Measurements from ENCODE around the gene MYBBP1A. TPM values are rescaled to one million over a fixed set of nuclear protein-coding genes. Genes with fewer than 3 reads are reported as not detected.
"Not testable (repeated sequence)": the region's sequence is repeated elsewhere in the genome, so short reads cannot be mapped to it uniquely, and the experiment has no call there.

MYBBP1A gene, protein sequence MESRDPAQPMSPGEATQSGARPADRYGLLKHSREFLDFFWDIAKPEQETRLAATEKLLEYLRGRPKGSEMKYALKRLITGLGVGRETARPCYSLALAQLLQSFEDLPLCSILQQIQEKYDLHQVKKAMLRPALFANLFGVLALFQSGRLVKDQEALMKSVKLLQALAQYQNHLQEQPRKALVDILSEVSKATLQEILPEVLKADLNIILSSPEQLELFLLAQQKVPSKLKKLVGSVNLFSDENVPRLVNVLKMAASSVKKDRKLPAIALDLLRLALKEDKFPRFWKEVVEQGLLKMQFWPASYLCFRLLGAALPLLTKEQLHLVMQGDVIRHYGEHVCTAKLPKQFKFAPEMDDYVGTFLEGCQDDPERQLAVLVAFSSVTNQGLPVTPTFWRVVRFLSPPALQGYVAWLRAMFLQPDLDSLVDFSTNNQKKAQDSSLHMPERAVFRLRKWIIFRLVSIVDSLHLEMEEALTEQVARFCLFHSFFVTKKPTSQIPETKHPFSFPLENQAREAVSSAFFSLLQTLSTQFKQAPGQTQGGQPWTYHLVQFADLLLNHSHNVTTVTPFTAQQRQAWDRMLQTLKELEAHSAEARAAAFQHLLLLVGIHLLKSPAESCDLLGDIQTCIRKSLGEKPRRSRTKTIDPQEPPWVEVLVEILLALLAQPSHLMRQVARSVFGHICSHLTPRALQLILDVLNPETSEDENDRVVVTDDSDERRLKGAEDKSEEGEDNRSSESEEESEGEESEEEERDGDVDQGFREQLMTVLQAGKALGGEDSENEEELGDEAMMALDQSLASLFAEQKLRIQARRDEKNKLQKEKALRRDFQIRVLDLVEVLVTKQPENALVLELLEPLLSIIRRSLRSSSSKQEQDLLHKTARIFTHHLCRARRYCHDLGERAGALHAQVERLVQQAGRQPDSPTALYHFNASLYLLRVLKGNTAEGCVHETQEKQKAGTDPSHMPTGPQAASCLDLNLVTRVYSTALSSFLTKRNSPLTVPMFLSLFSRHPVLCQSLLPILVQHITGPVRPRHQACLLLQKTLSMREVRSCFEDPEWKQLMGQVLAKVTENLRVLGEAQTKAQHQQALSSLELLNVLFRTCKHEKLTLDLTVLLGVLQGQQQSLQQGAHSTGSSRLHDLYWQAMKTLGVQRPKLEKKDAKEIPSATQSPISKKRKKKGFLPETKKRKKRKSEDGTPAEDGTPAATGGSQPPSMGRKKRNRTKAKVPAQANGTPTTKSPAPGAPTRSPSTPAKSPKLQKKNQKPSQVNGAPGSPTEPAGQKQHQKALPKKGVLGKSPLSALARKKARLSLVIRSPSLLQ (N-terminal part only)
- total RNA-seq (100 to 1,000 TPM; 148 to 157 TPM), polyA plus RNA-seq (34.1 TPM)

DNA sequence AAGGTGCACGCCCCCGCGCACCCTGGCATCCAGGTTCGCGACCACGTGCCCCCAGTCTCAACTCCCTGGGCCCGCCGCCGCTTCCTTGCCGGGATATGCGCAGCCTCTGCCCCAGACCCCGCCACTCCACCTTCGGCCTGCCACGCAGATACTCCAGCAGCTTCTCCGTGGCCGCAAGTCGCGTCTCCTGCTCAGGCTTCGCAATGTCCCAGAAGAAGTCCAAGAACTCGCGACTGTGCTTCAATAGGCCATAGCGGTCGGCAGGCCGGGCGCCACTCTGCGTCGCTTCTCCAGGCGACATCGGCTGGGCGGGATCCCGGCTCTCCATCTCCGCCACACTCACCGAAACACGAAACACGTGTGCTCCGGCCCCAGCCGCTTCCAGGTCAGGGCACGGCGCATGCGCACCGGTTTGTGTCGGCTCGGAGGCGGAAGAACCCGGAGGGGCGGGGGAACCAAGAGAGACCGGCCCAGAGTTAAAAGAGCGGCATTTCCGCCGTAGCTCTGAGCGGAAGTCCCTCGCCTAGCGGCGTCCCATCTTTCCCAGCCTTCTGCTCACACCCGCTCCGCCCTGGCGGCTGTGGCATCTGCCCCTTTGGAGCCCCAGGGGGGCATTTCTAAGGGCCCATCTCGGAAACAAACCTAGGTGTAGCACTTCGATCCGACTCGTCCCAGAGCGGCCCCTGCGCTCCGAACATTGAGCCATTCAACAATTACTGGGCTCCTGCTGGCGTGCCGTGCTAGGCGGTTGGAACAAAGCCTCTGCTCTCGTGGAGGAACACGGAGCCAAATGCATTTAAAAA, at the start of gene MYBBP1A:
MYBBP1A (minus strand) TSS at position 388 of the 803 bp plus-strand sequence; CDS start at position 328, 60 bp downstream.
- H3K27ac Mint-ChIP-seq, result peak within 1 kb of the TSS; percentile 65 to 99 (median 97)

DNA sequence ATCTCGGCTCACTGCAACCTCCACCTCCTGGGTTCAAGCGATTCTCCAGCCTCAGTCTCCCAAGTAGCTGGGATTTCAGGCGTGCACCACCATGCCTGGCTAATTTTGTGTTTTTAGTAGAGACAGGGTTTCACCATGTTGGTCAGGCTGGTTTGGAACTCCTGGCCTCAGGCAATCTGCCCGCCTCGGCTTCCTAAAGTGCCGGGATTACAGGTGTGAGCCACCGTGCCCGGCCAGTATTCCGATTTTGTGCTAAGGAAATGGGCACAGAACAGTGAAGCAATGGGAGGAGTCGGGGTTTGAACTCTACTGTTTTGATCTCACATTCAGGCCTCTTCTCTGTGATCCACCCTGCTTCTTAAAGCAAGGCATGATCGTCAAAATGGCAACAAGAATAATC, 49.6 kb upstream of the MYBBP1A start:
- H3K27ac Mint-ChIP-seq; H3K4me3 Mint-ChIP-seq; H3K27ac ChIP-seq (ENCODE audit: low read depth, low read length); DNase-seq; H3K36me3 Mint-ChIP-seq; H3K9me3 ChIP-seq (ENCODE audit: low read length); H3K9me3 Mint-ChIP-seq; H3K27me3 ChIP-seq (ENCODE audit: insufficient read depth, low read length, poor library complexity, severe bottlenecking); H3K36me3 ChIP-seq (ENCODE audit: insufficient read depth, low read length); H3K4me1 Mint-ChIP-seq; H3K4me1 ChIP-seq (ENCODE audit: insufficient read depth, low read length); POLR2A ChIA-PET; H3K4me3 ChIP-seq (ENCODE audit: low read length); CTCF ChIA-PET: not testable (repeated sequence)
- peaks cover 6 to 22% of the 10 kb centered on the region in 2 donors for H3K27me3 Mint-ChIP-seq

More for the DNA sequence above, at the start of gene MYBBP1A:
- H3K27me3 ChIP-seq (ENCODE audit: insufficient read depth, low read length, poor library complexity, severe bottlenecking), result no peaks in the 10 kb centered on the region
- no peaks in the 10 kb centered on the region for H3K27me3 Mint-ChIP-seq
- H3K4me1 Mint-ChIP-seq, result peaks cover 27 to 32% (median 30%) of the 10 kb centered on the region in 3 donors
- H3K4me1 ChIP-seq (ENCODE audit: insufficient read depth, low read length), result peaks cover 21% of the 10 kb centered on the region
- peak within 1 kb of the TSS; percentile 83 to 97 (median 96) for H3K4me3 Mint-ChIP-seq
- no peaks in the 10 kb centered on the region for H3K9me3 ChIP-seq (ENCODE audit: low read length)
- ChIA-PET CTCF (interaction anchor here (0.6 to 2.5 kb wide), 2 partner anchors 12 to 14 kb away, joined by 3 to 14 read pairs; no protein-coding TSS in a partner anchor), POLR2A (interaction anchor here (0.8 to 1.0 kb wide), 3 partner anchors 12 to 121 kb away, joined by 3 to 4 read pairs (median 4); partner anchors contain the start of gene SPNS3)
- peak within 1 kb of the TSS; percentile 75 for H3K4me3 ChIP-seq (ENCODE audit: low read length)
- peak; percentile 94 to 98 (median 97) for DNase-seq
- no peaks in the 10 kb centered on the region for H3K9me3 Mint-ChIP-seq
- H3K36me3 Mint-ChIP-seq, result peaks cover 0 to 45% (median 3%) of the 10 kb centered on the region in 3 donors
- H3K27ac ChIP-seq (ENCODE audit: low read depth, low read length), result peak within 1 kb of the TSS; percentile 59
- H3K36me3 ChIP-seq (ENCODE audit: insufficient read depth, low read length), result peaks cover 17% of the 10 kb centered on the region

DNA sequence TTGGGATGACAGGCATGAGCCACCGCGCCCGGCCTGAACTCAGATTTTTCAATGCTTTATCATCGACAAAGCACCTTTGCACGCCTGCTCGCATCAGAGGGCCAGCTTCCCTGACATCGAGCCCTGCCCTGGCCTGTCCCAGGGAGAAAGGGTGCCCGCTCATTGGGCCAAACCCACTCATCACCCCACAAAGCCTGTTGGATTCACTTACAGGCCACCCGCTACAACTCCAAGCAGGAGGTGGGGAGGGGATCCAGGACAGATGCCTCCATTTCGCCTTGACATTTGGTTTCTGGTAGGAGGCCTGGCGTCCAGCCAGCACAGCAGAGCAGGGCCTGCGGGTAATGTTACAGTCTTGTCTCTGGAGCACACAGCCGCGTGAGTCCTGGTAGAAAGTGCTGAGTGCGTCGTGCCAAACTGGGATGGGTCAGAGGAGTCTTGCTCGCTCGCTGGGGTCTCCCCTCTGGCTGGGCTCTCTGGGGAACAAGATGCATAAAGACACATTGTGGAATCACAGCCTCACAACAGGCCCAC, 49.0 kb upstream of the MYBBP1A start:
- no peaks in the 10 kb centered on the region for H3K4me1 Mint-ChIP-seq
- H3K36me3 Mint-ChIP-seq, result no peaks in the 10 kb centered on the region
- H3K4me1 ChIP-seq (ENCODE audit: insufficient read depth, low read length), result no peaks in the 10 kb centered on the region
- H3K27me3 Mint-ChIP-seq, result peaks cover 6 to 18% of the 10 kb centered on the region in 2 donors
- H3K9me3 ChIP-seq (ENCODE audit: low read length), result no peaks in the 10 kb centered on the region
- H3K27me3 ChIP-seq (ENCODE audit: insufficient read depth, low read length, poor library complexity, severe bottlenecking), result no peaks in the 10 kb centered on the region
- ChIA-PET POLR2A (no interaction called here), CTCF (no interaction called here)
- H3K4me3 Mint-ChIP-seq, result no peak overlapping the region
- no peaks in the 10 kb centered on the region for H3K36me3 ChIP-seq (ENCODE audit: insufficient read depth, low read length)
- H3K9me3 Mint-ChIP-seq, result peaks cover 0 to 2% (median 0%) of the 10 kb centered on the region in 5 donors
- no peak overlapping the region for H3K27ac ChIP-seq (ENCODE audit: low read depth, low read length)
- DNase-seq, result no peak
- no peak overlapping the region for H3K27ac Mint-ChIP-seq
- no peak overlapping the region for H3K4me3 ChIP-seq (ENCODE audit: low read length)

DNA sequence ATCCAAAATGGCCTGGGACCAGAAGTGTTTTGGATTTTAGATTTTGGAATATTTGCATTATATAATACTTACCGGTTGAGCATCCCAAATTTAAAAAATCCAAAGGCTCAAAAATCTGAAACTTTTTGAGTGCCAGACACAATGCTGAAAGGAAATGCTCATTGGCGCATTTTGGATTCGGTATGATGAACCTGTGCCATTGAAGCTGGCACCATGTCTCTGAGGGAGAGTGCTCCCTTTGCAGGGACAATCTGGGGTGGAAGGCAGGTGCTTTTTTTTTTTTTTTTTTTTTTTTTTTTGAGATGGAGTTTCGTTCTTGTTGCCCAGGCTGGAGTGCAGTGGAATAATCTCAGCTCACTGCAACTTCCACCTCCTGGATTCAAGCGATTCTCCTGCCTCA, 46.9 kb upstream of the MYBBP1A start:
- no peaks in the 10 kb centered on the region for H3K9me3 ChIP-seq (ENCODE audit: low read length)
- no peaks in the 10 kb centered on the region for H3K36me3 ChIP-seq (ENCODE audit: insufficient read depth, low read length)
- peaks cover 0 to 2% (median 0%) of the 10 kb centered on the region in 5 donors for H3K9me3 Mint-ChIP-seq
- H3K4me1 ChIP-seq (ENCODE audit: insufficient read depth, low read length), result no peaks in the 10 kb centered on the region
- no peak overlapping the region for H3K27ac ChIP-seq (ENCODE audit: low read depth, low read length)
- CTCF ChIA-PET, result no interaction called here
- no peaks in the 10 kb centered on the region for H3K27me3 ChIP-seq (ENCODE audit: insufficient read depth, low read length, poor library complexity, severe bottlenecking)
- no peak for DNase-seq
- H3K4me3 Mint-ChIP-seq, result no peak overlapping the region
- peak overlapping the region in 1 of 8 donors; percentile 57 for H3K27ac Mint-ChIP-seq
- no peaks in the 10 kb centered on the region for H3K4me1 Mint-ChIP-seq
- peaks cover 4 to 8% of the 10 kb centered on the region in 2 donors for H3K27me3 Mint-ChIP-seq
- H3K4me3 ChIP-seq (ENCODE audit: low read length), result no peak overlapping the region
- POLR2A ChIA-PET, result no interaction called here
- H3K36me3 Mint-ChIP-seq, result no peaks in the 10 kb centered on the region

DNA sequence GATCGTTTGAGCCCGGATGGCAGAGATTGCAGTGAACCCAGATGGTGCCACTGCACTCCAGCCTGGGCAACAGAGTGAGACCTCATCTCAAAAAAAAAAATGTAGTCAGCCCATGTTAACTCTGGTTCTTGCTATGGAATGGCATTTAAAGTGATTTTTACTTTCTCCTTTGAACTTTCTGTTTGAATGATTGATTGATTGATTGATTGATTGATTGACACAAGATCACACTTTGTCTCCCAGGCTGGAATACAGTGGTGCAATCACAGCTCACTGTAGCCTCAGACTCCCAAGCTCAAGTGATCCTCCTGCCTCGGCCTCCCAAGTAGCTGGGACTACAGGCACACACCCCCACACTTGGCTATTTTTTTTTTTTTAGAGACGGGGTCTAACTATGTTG, 46.1 kb upstream of the MYBBP1A start:
- no peak for DNase-seq
- H3K4me3 ChIP-seq (ENCODE audit: low read length), result no peak overlapping the region
- Mint-ChIP-seq H3K36me3 (no peaks in the 10 kb centered on the region), H3K4me3 (no peak overlapping the region), H3K27me3 (peaks cover 5 to 8% of the 10 kb centered on the region in 2 donors), H3K4me1 (no peaks in the 10 kb centered on the region), H3K27ac (no peak overlapping the region), H3K9me3 (peaks cover 0 to 2% (median 0%) of the 10 kb centered on the region in 5 donors)
- POLR2A ChIA-PET, result no interaction called here
- no peaks in the 10 kb centered on the region for H3K9me3 ChIP-seq (ENCODE audit: low read length)
- H3K4me1 ChIP-seq (ENCODE audit: insufficient read depth, low read length), result no peaks in the 10 kb centered on the region
- H3K27ac ChIP-seq (ENCODE audit: low read depth, low read length), result no peak overlapping the region
- H3K27me3 ChIP-seq (ENCODE audit: insufficient read depth, low read length, poor library complexity, severe bottlenecking), result no peaks in the 10 kb centered on the region
- CTCF ChIA-PET, result no interaction called here
- no peaks in the 10 kb centered on the region for H3K36me3 ChIP-seq (ENCODE audit: insufficient read depth, low read length)

DNA sequence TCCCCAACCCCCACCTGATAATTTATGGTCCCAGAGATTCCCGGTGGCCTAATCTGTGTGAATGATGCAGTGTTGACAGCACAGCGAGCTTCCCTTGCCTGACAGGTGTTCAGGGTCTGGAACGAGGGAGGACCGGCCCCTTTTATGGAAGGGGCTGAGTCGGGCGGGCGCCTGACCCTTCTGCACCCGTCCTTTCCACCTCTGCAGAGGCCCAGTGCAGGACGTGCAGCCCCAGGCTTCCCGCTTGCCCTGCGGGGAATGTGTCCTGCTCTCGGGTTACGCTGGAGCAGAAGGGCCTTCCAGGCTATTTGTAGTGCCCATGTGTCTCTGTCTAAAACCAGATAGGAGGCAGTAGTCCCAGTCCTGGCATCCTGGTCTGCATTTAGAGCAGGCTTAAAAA, 45.4 kb upstream of the MYBBP1A start:
- Mint-ChIP-seq H3K27me3 (peaks cover 5 to 8% of the 10 kb centered on the region in 2 donors), H3K27ac (no peak overlapping the region), H3K36me3 (no peaks in the 10 kb centered on the region), H3K4me3 (no peak overlapping the region), H3K9me3 (peaks cover 0 to 2% (median 0%) of the 10 kb centered on the region in 5 donors), H3K4me1 (no peaks in the 10 kb centered on the region)
- Histone ChIP-seq H3K27ac (ENCODE audit: low read depth, low read length) (no peak overlapping the region), H3K4me1 (ENCODE audit: insufficient read depth, low read length) (no peaks in the 10 kb centered on the region), H3K36me3 (ENCODE audit: insufficient read depth, low read length) (no peaks in the 10 kb centered on the region), H3K27me3 (ENCODE audit: insufficient read depth, low read length, poor library complexity, severe bottlenecking) (no peaks in the 10 kb centered on the region), H3K9me3 (ENCODE audit: low read length) (no peaks in the 10 kb centered on the region), H3K4me3 (ENCODE audit: low read length) (no peak overlapping the region)
- no peak for DNase-seq
- ChIA-PET CTCF (no interaction called here), POLR2A (no interaction called here)

Data from CD8-positive, alpha-beta memory T cell (primary cell).